Neuronal stem cell (in vitro differentiated cells): ENCODE data around the gene KIF16B.

ENCODE experiments used
- DNase-seq: peaks from one replicate; pipeline ENCODE4 v3.0.0-alpha.2; 2013; ENCODE audit warnings: low spot score
- H2AFZ ChIP-seq: one replicate; pipeline ENCODE4 v1.6.1; 2013; ENCODE audit warnings: mild to moderate bottlenecking, low read length, inconsistent platforms
- H2AK5ac ChIP-seq: 2 replicates; pipeline ENCODE4 v1.6.1; 2013; ENCODE audit warnings: low read depth, mild to moderate bottlenecking, inconsistent platforms, low read length, moderate library complexity, mixed read lengths
- H2BK120ac ChIP-seq: 2 replicates; pipeline ENCODE4 v1.6.1; 2013; ENCODE audit warnings: low read depth, mild to moderate bottlenecking, inconsistent platforms, low read length, moderate library complexity, mixed read lengths
- H2BK12ac ChIP-seq: one replicate; pipeline ENCODE4 v1.6.1; 2013; ENCODE audit warnings: low read length, inconsistent platforms
- H2BK15ac ChIP-seq: 2 replicates; pipeline ENCODE4 v1.6.1; 2013; ENCODE audit warnings: mild to moderate bottlenecking, low read length, inconsistent platforms, mixed read lengths
- H2BK5ac ChIP-seq: one replicate; pipeline ENCODE4 v1.6.1; 2013; ENCODE audit warnings: inconsistent platforms, mild to moderate bottlenecking, low read length, moderate library complexity
- H3K14ac ChIP-seq: one replicate; pipeline ENCODE4 v1.6.1; 2013; ENCODE audit warnings: low read length, inconsistent platforms
- H3K18ac ChIP-seq: 2 replicates; pipeline ENCODE4 v1.6.1; 2013; ENCODE audit warnings: low read length, inconsistent platforms
- H3K23ac ChIP-seq: 2 replicates; pipeline ENCODE4 v1.6.1; 2013; ENCODE audit warnings: low read depth, mild to moderate bottlenecking, mixed read lengths, low read length, inconsistent platforms; ENCODE audit not compliant: poor library complexity
- H3K27ac ChIP-seq: replicated peaks from 3 replicates; pipeline ENCODE4 v1.5.1; 2013; ENCODE audit warnings: low read length, inconsistent platforms
- H3K27me3 ChIP-seq, 3 experiments: 2 replicates each; pipeline ENCODE4 v1.6.1; 2013; ENCODE audit warnings: low read length in 3 of 3, mild to moderate bottlenecking in 2 of 3, inconsistent platforms in 1 of 3, low read depth in 1 of 3, mixed read lengths in 1 of 3, moderate library complexity in 1 of 3; ENCODE audit not compliant: control insufficient read depth in 3 of 3, insufficient read depth in 3 of 3
- H3K36me3 ChIP-seq, 2 donors: replicated peaks in 1 of 2; 2 replicates each; pipeline ENCODE4 v1.6.1; 2013; ENCODE audit warnings: low read length in 2 of 2; ENCODE audit not compliant: control insufficient read depth in 2 of 2, insufficient read depth in 2 of 2
- H3K4ac ChIP-seq: 2 replicates; pipeline ENCODE4 v1.6.1; 2013; ENCODE audit warnings: inconsistent platforms, mild to moderate bottlenecking, low read length, moderate library complexity
- H3K4me1 ChIP-seq, 2 donors: 1 replicate in 1 of 2; 2 replicates in 1 of 2; pipeline ENCODE4 v1.6.1; 2013; ENCODE audit warnings: low read length in 2 of 2, low read depth in 1 of 2; ENCODE audit not compliant: control insufficient read depth in 2 of 2, insufficient read depth in 1 of 2
- H3K4me2 ChIP-seq: one replicate; pipeline ENCODE4 v1.6.1; 2013; ENCODE audit warnings: mild to moderate bottlenecking, low read length, inconsistent platforms; ENCODE audit not compliant: insufficient read depth, poor library complexity, severe bottlenecking
- H3K4me3 ChIP-seq, 2 donors: 2 replicates each; pipeline ENCODE4 v1.5.1; 2013; ENCODE audit warnings: low read length in 2 of 2, mild to moderate bottlenecking in 2 of 2, inconsistent platforms in 1 of 2, moderate library complexity in 1 of 2
- H3K79me1 ChIP-seq: one replicate; pipeline ENCODE4 v1.6.1; 2013; ENCODE audit warnings: low read depth, mild to moderate bottlenecking, inconsistent platforms, low read length, moderate library complexity
- H3K9ac ChIP-seq: one replicate; pipeline ENCODE4 v1.6.1; 2013; ENCODE audit warnings: mild to moderate bottlenecking, low read depth, low read length, inconsistent platforms; ENCODE audit not compliant: poor library complexity
- H3K9me3 ChIP-seq, 2 donors: replicated peaks in 1 of 2; 2 replicates each; pipeline versions ENCODE3 to v1.6.1; 2013; ENCODE audit warnings: low read length in 2 of 2, mild to moderate bottlenecking in 2 of 2, inconsistent platforms in 1 of 2, low read depth in 1 of 2, mixed read lengths in 1 of 2, moderate library complexity in 1 of 2; ENCODE audit not compliant: control insufficient read depth in 2 of 2, insufficient read depth in 1 of 2
- H4K8ac ChIP-seq: one replicate; pipeline ENCODE4 v1.6.1; 2013; ENCODE audit warnings: low read depth, mild to moderate bottlenecking, inconsistent platforms, low read length, moderate library complexity
- H4K91ac ChIP-seq: one replicate; pipeline ENCODE4 v1.6.1; 2013; ENCODE audit warnings: low read length, low read depth, mild to moderate bottlenecking, inconsistent platforms; ENCODE audit not compliant: poor library complexity
- WGBS, 2 donors: extraction: QIAGEN DNeasy Blood & Tissue Kit; methylation state at CpG; one replicate each; pipeline ENCODE4 v1.1.7; 2013; ENCODE audit warnings: missing lambda C conversion rate in 2 of 2, mixed read lengths in 1 of 2; ENCODE audit not compliant: insufficient read length in 2 of 2, insufficient replicate concordance in 1 of 2; ENCODE audit errors: extremely low coverage in 2 of 2; 5-methylcytosine and 5-hydroxymethylcytosine counted together

Gene KIF16B

DNA sequence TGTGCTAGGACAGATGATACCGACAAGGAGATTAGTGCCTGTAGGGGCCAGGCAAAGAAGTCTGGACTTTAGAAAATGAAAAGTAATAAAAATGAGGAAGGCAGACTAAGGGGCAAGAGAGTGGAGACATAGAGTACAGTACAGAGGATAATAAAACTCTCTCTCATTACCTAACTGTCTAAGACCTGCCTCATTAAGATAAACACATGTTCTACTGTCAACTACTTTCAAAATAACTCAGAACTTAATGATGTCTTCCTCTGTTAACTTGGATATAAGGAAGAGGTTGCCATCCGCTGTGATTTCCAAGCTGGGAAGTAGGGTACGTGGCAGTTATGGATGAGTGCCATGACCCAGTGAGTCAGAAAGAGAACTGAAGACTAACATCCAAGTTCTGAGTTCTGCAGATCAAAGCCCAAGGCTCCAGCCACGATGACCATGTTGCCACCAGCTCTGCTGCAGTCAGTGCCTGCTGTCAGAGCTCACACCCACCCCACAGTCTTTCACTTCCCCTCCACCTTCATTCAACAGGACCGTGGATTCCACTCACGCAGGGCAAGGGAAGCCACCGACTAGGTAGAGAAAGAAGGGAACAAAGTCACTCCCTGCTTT, 81.8 kb downstream of the KIF16B start:
- H2AK5ac ChIP-seq: no peak overlapping the region
- H3K9me3 ChIP-seq: no peaks in the 10 kb centered on the region
- no peak overlapping the region for H3K18ac ChIP-seq
- H3K79me1 ChIP-seq: no peaks in the 10 kb centered on the region
- H3K27ac ChIP-seq: no peak overlapping the region
- no peak overlapping the region for H2AFZ ChIP-seq
- DNase-seq: no peak
- H3K9ac ChIP-seq: no peak overlapping the region
- no peak overlapping the region for H2BK12ac ChIP-seq
- H3K4me3 ChIP-seq: no peak overlapping the region
- H3K36me3 ChIP-seq: peaks cover 0 to 4% of the 10 kb centered on the region in 2 donors
- H4K8ac ChIP-seq: no peak overlapping the region
- H3K23ac ChIP-seq: no peak overlapping the region
- H4K91ac ChIP-seq: no peak overlapping the region
- no CpG with 5 or more reads among the region's 7 CpGs for WGBS, 2 donors
- no peak overlapping the region for H2BK5ac ChIP-seq
- H2BK120ac ChIP-seq: no peak overlapping the region
- H3K4ac ChIP-seq: no peak overlapping the region
- no peak overlapping the region for H3K4me2 ChIP-seq
- no peak overlapping the region for H2BK15ac ChIP-seq
- H3K27me3 ChIP-seq: no peaks in the 10 kb centered on the region
- no peak overlapping the region for H3K14ac ChIP-seq
- H3K4me1 ChIP-seq: peaks cover 0 to 2% of the 10 kb centered on the region in 2 donors

GRCh38 chr20:16490696-16491095, 82.6 kb downstream of the KIF16B start:
- H3K4ac ChIP-seq: no peak overlapping the region
- H3K9ac ChIP-seq: no peak overlapping the region
- no peak overlapping the region for H3K4me3 ChIP-seq
- H3K9me3 ChIP-seq: no peaks in the 10 kb centered on the region
- no peak overlapping the region for H2BK120ac ChIP-seq
- DNase-seq: no peak
- H2BK12ac ChIP-seq: no peak overlapping the region
- no peak overlapping the region for H2BK15ac ChIP-seq
- peaks cover 0 to 2% of the 10 kb centered on the region in 2 donors for H3K4me1 ChIP-seq
- no peak overlapping the region for H4K8ac ChIP-seq
- peaks cover 0 to 4% of the 10 kb centered on the region in 2 donors for H3K36me3 ChIP-seq
- no peak overlapping the region for H3K4me2 ChIP-seq
- H3K27ac ChIP-seq: no peak overlapping the region
- no peak overlapping the region for H3K18ac ChIP-seq
- H3K23ac ChIP-seq: no peak overlapping the region
- no peak overlapping the region for H2AK5ac ChIP-seq
- WGBS, 2 donors: no CpG with 5 or more reads among the region's 3 CpGs
- H3K79me1 ChIP-seq: no peaks in the 10 kb centered on the region
- no peaks in the 10 kb centered on the region for H3K27me3 ChIP-seq
- no peak overlapping the region for H2BK5ac ChIP-seq
- H4K91ac ChIP-seq: no peak overlapping the region
- H3K14ac ChIP-seq: no peak overlapping the region
- no peak overlapping the region for H2AFZ ChIP-seq

GRCh38 chr20:16488616-16489015, 84.6 kb downstream of the KIF16B start:
- DNase-seq: no peak
- no peak overlapping the region for H2BK120ac ChIP-seq
- H2AFZ ChIP-seq: no peak overlapping the region
- no peak overlapping the region for H3K4me3 ChIP-seq
- H3K18ac ChIP-seq: no peak overlapping the region
- H3K27me3 ChIP-seq: no peaks in the 10 kb centered on the region
- no peak overlapping the region for H4K8ac ChIP-seq
- no peak overlapping the region for H2BK12ac ChIP-seq
- H3K36me3 ChIP-seq: peaks cover 0 to 4% of the 10 kb centered on the region in 2 donors
- no peak overlapping the region for H2BK15ac ChIP-seq
- H3K4me1 ChIP-seq: peaks cover 0 to 2% of the 10 kb centered on the region in 2 donors
- H4K91ac ChIP-seq: no peak overlapping the region
- no peak overlapping the region for H2AK5ac ChIP-seq
- no peak overlapping the region for H3K14ac ChIP-seq
- H3K4me2 ChIP-seq: no peak overlapping the region
- no peak overlapping the region for H3K9ac ChIP-seq
- no peak overlapping the region for H3K23ac ChIP-seq
- H3K79me1 ChIP-seq: no peaks in the 10 kb centered on the region
- H3K27ac ChIP-seq: no peak overlapping the region
- H3K4ac ChIP-seq: no peak overlapping the region
- no peak overlapping the region for H2BK5ac ChIP-seq
- WGBS, 2 donors: no CpG with 5 or more reads among the region's 3 CpGs
- H3K9me3 ChIP-seq: no peaks in the 10 kb centered on the region

DNA sequence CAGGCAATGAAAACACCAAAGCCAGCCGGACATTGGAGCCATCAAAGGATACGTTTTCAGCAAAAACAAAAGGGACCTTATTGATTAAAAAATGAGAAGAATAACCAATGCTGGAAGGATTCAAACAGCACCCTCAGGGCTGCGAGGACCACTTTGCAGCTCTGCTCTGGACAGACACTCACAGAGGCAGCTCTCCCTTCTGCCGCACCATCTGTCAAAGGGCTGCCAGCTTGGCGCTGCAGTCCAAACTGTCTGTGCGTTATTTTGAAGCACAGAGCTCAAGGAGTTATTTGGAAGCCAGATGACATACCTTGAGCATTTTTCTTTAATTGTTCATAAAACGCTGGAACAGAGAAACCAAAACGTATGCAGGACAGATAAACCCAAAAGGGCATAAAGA, 85.2 kb downstream of the KIF16B start:
- Histone ChIP-seq H2BK5ac (no peak overlapping the region), H3K36me3 (peaks cover 0 to under 1% of the 10 kb centered on the region in 2 donors), H3K27ac (no peak overlapping the region), H3K27me3 (no peaks in the 10 kb centered on the region), H3K9ac (no peak overlapping the region), H2AFZ (no peak overlapping the region), H4K8ac (no peak overlapping the region), H3K4me2 (no peak overlapping the region), H3K4me3 (no peak overlapping the region), H3K4ac (no peak overlapping the region), H3K79me1 (no peaks in the 10 kb centered on the region), H3K18ac (no peak overlapping the region), H4K91ac (no peak overlapping the region), H3K4me1 (peaks cover 0 to 2% of the 10 kb centered on the region in 2 donors), H3K14ac (no peak overlapping the region), H2BK12ac (no peak overlapping the region), H3K23ac (no peak overlapping the region), H3K9me3 (no peaks in the 10 kb centered on the region), H2BK15ac (no peak overlapping the region), H2BK120ac (no peak overlapping the region), H2AK5ac (no peak overlapping the region)
- DNase-seq: no peak
- WGBS, 2 donors: no CpG with 5 or more reads among the region's 8 CpGs
